Neural crest cell (in vitro differentiated cells): ENCODE measurements around the gene RGL1. TPM values are rescaled to one million over a fixed set of nuclear protein-coding genes. Genes with fewer than 3 reads are reported as not detected.

Source experiments
- DNase-seq: peaks from one replicate; pipeline ENCODE4 v3.0.0; 2021; ENCODE audit warnings: low read depth, mixed read lengths, low spot score
- H3K27ac Mint-ChIP-seq: one replicate; pipeline ENCODE4 v1.8.0; 2021; ENCODE audit warnings: mild to moderate bottlenecking, mixed read lengths; ENCODE audit not compliant: unreplicated experiment
- H3K27me3 Mint-ChIP-seq: 2 replicates; pipeline ENCODE4 v1.8.0; 2021; ENCODE audit warnings: low read depth, mild to moderate bottlenecking, mixed read lengths
- H3K36me3 Mint-ChIP-seq: 2 replicates; pipeline ENCODE4 v1.8.0; 2021; ENCODE audit warnings: low read depth, mild to moderate bottlenecking, mixed read lengths
- H3K4me1 Mint-ChIP-seq: 2 replicates; pipeline ENCODE4 v1.8.0; 2021; ENCODE audit warnings: mixed read lengths
- H3K4me3 Mint-ChIP-seq: one replicate; pipeline ENCODE4 v1.8.0; 2021; ENCODE audit warnings: mild to moderate bottlenecking, mixed read lengths
- H3K9me3 Mint-ChIP-seq: 2 replicates; pipeline ENCODE4 v1.8.0; 2021; ENCODE audit warnings: mixed read lengths
- long read RNA-seq: library from polyadenylated mRNA; unstranded; transcript quantifications from one replicate; pipeline ENCODE4 v2.0.0, GENCODE V29; 2020
- total RNA-seq: library from RNA; stranded (reverse); gene quantifications from 2 replicates; pipeline ENCODE4 v1.2.1, GENCODE V29; 2021
- TF ChIP-seq, protein P1 (sequence below): fragments of 200-600 bp; sonication (generic); conservative IDR thresholded peaks from 2 replicates; pipeline ENCODE4 v1.5.0; 2021; ENCODE audit warnings: antibody characterized with exemption, mild to moderate bottlenecking

Gene RGL1
- 13.3 and 13.6 TPM in 2 replicates for total RNA-seq
- long read RNA-seq, full-length matches to known transcripts: 2 of 15 reads
- long read RNA-seq, partial matches to known transcripts: 8 of 15 reads
- long read RNA-seq, other reads (novel, unspliced or antisense): 5 of 15 reads

- H3K27ac Mint-ChIP-seq: peak within 1 kb of the TSS; percentile 99
Observed at GRCh38 chr1:183804916-183805841, at the start of gene RGL1. Gene RGL1, plus strand, starts transcription at chr1:183805120. Its CDS starts 178 bp downstream, at chr1:183805298.

GRCh38 chr1:183756326-183756725 lies 48.6 kb upstream of the RGL1 start:
- H3K27me3 Mint-ChIP-seq: no peaks in the 10 kb centered on the region
- H3K9me3 Mint-ChIP-seq: peaks cover 10% of the 10 kb centered on the region
- H3K4me3 Mint-ChIP-seq: no peak overlapping the region
- no peak for DNase-seq
- TF ChIP-seq, protein P1, sequence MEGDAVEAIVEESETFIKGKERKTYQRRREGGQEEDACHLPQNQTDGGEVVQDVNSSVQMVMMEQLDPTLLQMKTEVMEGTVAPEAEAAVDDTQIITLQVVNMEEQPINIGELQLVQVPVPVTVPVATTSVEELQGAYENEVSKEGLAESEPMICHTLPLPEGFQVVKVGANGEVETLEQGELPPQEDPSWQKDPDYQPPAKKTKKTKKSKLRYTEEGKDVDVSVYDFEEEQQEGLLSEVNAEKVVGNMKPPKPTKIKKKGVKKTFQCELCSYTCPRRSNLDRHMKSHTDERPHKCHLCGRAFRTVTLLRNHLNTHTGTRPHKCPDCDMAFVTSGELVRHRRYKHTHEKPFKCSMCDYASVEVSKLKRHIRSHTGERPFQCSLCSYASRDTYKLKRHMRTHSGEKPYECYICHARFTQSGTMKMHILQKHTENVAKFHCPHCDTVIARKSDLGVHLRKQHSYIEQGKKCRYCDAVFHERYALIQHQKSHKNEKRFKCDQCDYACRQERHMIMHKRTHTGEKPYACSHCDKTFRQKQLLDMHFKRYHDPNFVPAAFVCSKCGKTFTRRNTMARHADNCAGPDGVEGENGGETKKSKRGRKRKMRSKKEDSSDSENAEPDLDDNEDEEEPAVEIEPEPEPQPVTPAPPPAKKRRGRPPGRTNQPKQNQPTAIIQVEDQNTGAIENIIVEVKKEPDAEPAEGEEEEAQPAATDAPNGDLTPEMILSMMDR: no peak
- peaks cover 20% of the 10 kb centered on the region for H3K36me3 Mint-ChIP-seq
- no peaks in the 10 kb centered on the region for H3K4me1 Mint-ChIP-seq
- H3K27ac Mint-ChIP-seq: peak overlapping the region; percentile 3

More at GRCh38 chr1:183804916-183805841, at the start of gene RGL1:
- H3K27me3 Mint-ChIP-seq: no peaks in the 10 kb centered on the region
- peaks cover 7% of the 10 kb centered on the region for H3K9me3 Mint-ChIP-seq
- H3K4me3 Mint-ChIP-seq: peak within 1 kb of the TSS; percentile 92
- TF ChIP-seq, protein P1: no peak
- peak; percentile 43 for DNase-seq
- H3K36me3 Mint-ChIP-seq: peaks cover 8% of the 10 kb centered on the region
- H3K4me1 Mint-ChIP-seq: peaks cover 53% of the 10 kb centered on the region

GRCh38 chr1:183757061-183757460 lies 47.9 kb upstream of the RGL1 start:
- Mint-ChIP-seq H3K27ac (no peak overlapping the region), H3K4me1 (no peaks in the 10 kb centered on the region), H3K36me3 (peaks cover 18% of the 10 kb centered on the region), H3K27me3 (no peaks in the 10 kb centered on the region), H3K4me3 (no peak overlapping the region), H3K9me3 (peaks cover 10% of the 10 kb centered on the region)
- TF ChIP-seq, protein P1: no peak
- no peak for DNase-seq

GRCh38 chr1:183758913-183759312 lies 46.0 kb upstream of the RGL1 start:
- no peak overlapping the region for H3K27ac Mint-ChIP-seq
- TF ChIP-seq, protein P1: no peak
- H3K9me3 Mint-ChIP-seq: peaks cover 8% of the 10 kb centered on the region
- H3K4me1 Mint-ChIP-seq: no peaks in the 10 kb centered on the region
- no peaks in the 10 kb centered on the region for H3K27me3 Mint-ChIP-seq
- H3K4me3 Mint-ChIP-seq: no peak overlapping the region
- peaks cover 13% of the 10 kb centered on the region for H3K36me3 Mint-ChIP-seq
- DNase-seq: no peak

DNA sequence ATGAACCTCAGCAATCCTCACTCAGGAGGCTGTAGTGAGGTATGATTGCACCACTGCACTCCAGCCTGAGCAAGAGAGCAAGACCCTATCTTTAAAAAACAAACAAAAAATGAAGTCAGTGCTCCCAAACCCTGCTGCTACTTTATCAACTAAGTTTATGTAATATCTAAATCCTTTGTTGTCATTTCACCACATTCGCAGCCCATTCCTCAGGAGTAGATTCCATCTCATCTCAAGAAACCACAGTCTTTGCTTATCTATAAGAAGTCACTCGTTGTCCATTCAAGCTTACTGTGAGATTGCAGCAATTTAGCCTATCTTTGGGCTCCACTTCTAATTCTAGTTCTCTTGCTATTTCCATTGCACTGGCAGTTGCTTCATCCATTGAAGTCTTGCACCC lies 44.3 kb upstream of the RGL1 start:
- no peaks in the 10 kb centered on the region for H3K27me3 Mint-ChIP-seq
- H3K4me3 Mint-ChIP-seq: no peak overlapping the region
- H3K36me3 Mint-ChIP-seq: peaks cover 22% of the 10 kb centered on the region
- DNase-seq: no peak
- no peak overlapping the region for H3K27ac Mint-ChIP-seq
- H3K9me3 Mint-ChIP-seq: peaks cover 19% of the 10 kb centered on the region
- TF ChIP-seq, protein P1: no peak
- no peaks in the 10 kb centered on the region for H3K4me1 Mint-ChIP-seq
